Measurements from ENCODE around the gene ZFPL1.

ZFPL1 gene

GRCh38 chr11:65130631-65131416 is 46.8 kb downstream of the ZFPL1 start:
- no peak for DNase-seq

GRCh38 chr11:65131417-65131776 is 47.4 kb downstream of the ZFPL1 start:
- no peak for DNase-seq

- DNase-seq = no peak
These were observed 47.8 kb downstream of the ZFPL1 start for GRCh38 chr11:65131895-65132237.

GRCh38 chr11:65132238-65132987 is 48.4 kb downstream of the ZFPL1 start:
- DNase-seq = no peak

- no peak for DNase-seq
These were observed 49.1 kb downstream of the ZFPL1 start for GRCh38 chr11:65132988-65133700.

GRCh38 chr11:65133724-65134123 is 49.7 kb downstream of the ZFPL1 start:
- DNase-seq = no peak

GRCh38 chr11:65134240-65134951 is 50.4 kb downstream of the ZFPL1 start, which contains the start of gene SYVN1:
TSS of gene SYVN1 (minus strand) at chr11:65134519. CDS start at chr11:65133601, 918 bp downstream.
- peak; percentile 88 for DNase-seq

- DNase-seq = peak in 1 of 2 donors; percentile 89
These were observed 51.1 kb downstream of the ZFPL1 start for GRCh38 chr11:65134952-65135632.

GRCh38 chr11:65135633-65136145 is 51.7 kb downstream of the ZFPL1 start:
- DNase-seq = no peak

GRCh38 chr11:65136515-65137096 is 52.6 kb downstream of the ZFPL1 start:
- DNase-seq = no peak

Measured in bone marrow (tissue), 2 donors.